HEK293T (cell line): ENCODE measurements around the gene MS4A14.

ENCODE experiments used
- FOXA1 ChIP-seq: fragments of 450-650 bp; IDR thresholded peaks from 2 replicates; pipeline ENCODE4 v1.6.1; 2016; ENCODE audit warnings: mild to moderate bottlenecking
- ZNF384 ChIP-seq: fragments of 450-650 bp; IDR thresholded peaks from 2 replicates; pipeline ENCODE4 v1.6.1; 2016

- TF ChIP-seq ZNF384: no peak
- TF ChIP-seq FOXA1: no peak
Observed at GRCh38 chr11:60347084-60347797, 49.0 kb upstream of the MS4A14 start.
